Cerebellar cortex (tissue), 1 donor: ENCODE measurements around the gene EIF4EBP2.

Experiments used
- DNase-seq: peaks from one replicate; pipeline ENCODE4 v3.0.0-alpha.2; 2015; ENCODE audit warnings: low spot score

EIF4EBP2 gene

GRCh38 chr10:70404036-70404786, at the start of gene EIF4EBP2:
EIF4EBP2 (plus strand) TSS chr10:70404145; CDS start chr10:70404402, 257 bp downstream.
- peak; percentile 98 for DNase-seq

GRCh38 chr10:70354556-70354955, 49.4 kb upstream of the EIF4EBP2 start:
- no peak for DNase-seq

- no peak for DNase-seq
Observed at GRCh38 chr10:70355051-70356021, 48.6 kb upstream of the EIF4EBP2 start.

DNA sequence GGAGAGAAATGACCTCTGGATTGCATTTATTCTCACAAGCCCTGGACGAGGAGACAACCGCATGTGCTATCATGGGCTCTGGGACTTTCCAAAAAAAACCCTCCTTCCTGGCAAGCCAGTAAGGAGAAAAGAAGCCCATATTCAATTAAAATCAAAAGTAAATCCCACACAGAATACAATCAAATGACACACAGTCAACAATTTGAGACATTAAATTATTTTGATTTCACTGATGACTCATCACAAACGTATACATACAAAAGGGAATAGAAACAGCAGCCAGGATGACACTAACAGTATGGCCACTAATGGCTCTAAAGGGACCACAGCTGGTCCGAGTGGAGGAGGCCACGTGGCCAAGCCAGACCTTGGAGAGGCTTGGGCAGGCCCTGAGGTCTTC, 46.4 kb upstream of the EIF4EBP2 start:
- no peak for DNase-seq

- DNase-seq, result no peak
Observed at GRCh38 chr10:70358446-70358845, 45.5 kb upstream of the EIF4EBP2 start.

DNA sequence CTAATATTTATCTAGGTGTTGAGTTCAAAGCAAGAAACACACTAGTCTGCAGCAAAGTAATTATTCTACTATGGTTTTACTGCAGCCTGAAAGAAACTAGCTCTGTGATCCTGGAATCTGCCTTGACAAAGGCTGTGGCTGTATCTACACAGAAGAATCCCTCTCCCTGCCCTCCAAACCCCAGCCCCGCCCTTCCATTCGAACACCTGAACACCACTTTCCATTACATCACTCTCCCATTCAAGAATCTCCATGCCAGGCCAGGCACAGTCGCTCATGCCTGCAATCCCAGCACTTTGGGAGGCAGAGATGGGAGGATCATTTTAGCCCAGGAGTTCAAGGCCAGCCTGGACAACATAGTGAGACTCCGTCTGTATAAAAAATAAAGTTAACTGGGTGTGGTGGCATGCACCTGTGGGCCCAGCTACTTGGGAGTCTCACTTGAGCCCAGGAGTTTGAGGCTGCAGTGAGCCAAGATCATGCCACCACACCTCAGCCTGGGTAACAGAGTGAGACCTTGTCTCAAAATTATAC, 44.9 kb upstream of the EIF4EBP2 start:
- DNase-seq, result no peak

DNA sequence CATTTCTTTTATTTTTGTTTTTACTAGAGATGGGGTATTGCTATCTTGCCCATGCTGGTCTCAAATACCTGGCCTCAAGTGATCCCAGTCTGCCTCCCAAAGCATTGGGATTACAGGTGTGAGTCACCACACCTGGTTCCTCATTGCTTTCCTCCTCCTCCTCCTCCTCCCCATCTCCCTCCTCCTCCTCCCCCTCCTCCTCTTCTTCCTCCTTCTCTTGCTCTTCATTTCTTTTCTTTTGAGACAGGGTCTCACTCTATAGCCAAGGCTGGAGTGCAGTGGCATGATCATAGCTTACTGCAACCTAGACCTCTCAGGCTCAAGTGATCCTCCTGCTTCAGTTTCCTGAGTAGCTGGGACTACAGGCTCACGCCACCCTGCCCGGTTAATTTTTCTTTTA, 43.7 kb upstream of the EIF4EBP2 start:
- no peak for DNase-seq

DNA sequence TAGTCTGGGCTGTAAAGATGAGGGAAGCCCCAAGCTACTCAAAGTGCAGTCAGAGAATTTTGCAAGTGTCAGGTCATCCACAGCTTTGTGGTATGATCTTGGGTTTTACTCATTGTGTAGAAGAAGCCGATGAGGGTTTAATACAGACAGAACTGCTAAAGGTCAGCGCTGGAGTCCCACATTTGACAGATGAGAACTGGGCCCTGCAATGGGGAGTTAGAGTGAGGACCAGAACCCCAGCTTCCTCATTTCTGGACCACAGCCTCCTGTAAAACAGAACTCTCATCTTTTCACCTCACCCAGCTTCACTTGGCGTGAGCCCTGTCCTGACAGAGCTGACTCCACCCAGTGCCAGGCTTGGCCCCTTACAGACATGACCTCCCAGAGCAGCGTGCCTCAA, 41.6 kb upstream of the EIF4EBP2 start:
- no peak for DNase-seq

DNA sequence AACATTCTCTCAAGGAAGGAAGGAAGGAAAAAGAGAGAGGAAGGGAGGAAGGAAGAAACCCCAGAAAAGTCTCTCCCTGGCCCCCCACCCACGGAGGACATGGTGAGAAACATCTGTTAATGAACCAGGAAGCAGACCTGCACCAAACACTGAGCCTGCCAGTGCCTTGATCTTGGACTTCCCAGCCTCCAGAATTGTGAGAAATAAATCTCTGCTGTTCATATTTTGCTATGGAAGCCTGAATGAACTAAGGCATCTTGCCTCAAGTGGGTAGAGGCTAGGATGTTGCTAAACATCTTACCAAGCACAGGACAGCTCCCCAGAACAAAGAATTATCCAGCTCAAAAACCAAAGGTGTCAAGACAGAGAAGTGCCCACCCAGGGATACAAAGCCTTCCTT, 40.7 kb upstream of the EIF4EBP2 start:
- DNase-seq, result no peak

GRCh38 chr10:70363971-70364771, 39.8 kb upstream of the EIF4EBP2 start:
- peak; percentile 94 for DNase-seq

DNA sequence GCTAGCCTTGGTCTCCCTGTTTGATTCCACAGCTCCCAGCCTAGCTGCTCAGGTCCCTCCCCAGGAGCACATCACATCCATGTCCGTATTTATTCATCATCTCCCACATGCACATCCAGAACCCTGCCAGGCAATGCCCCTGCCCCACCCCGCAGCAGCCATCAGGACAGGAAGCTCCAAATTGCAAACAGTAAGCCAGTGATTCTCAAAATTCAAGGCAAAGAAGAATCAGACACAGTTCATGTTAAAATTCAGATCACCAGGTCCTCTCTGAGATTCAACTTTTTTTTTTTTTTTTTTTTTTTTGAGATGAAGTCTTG, 39.2 kb upstream of the EIF4EBP2 start:
- no peak for DNase-seq

DNA sequence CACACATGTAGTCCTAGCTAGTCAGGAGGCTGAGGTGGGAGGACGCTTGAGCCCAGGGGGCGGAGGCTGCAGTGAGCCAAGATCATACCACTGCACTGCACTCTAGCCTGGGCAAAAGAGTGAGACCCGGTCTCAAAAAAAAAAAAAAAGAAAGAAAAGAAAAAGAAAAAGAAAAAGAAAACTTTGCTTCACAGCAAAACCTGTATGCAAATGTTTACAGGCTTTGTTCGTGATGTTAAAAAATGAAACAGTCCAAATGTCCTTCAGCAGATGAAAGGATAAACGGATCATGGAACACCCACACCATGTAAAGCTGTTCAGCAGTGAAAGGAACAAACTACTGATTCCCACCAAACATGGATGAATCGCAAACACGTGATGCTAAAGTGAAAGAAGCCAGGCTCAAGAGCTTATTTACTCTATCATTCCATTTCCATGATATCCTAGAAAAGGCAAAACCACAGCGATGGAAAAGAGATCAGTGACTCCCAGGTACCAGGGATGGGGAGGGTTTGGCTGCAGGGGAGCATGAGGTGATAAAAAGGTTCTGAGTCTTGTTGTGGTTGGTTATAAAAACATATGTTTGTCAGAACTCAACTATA, 36.6 kb upstream of the EIF4EBP2 start:
- DNase-seq, result no peak

- no peak for DNase-seq
Observed at GRCh38 chr10:70368774-70369482, 35.0 kb upstream of the EIF4EBP2 start.

GRCh38 chr10:70369498-70370018, 34.4 kb upstream of the EIF4EBP2 start:
- no peak for DNase-seq

GRCh38 chr10:70370766-70371165, 33.2 kb upstream of the EIF4EBP2 start:
- DNase-seq, result no peak

GRCh38 chr10:70371846-70372245, 32.1 kb upstream of the EIF4EBP2 start:
- DNase-seq, result no peak

- no peak for DNase-seq
Observed at GRCh38 chr10:70374775-70375614, 28.9 kb upstream of the EIF4EBP2 start.

- DNase-seq, result peak; percentile 42
Observed at GRCh38 chr10:70376436-70377378, 27.2 kb upstream of the EIF4EBP2 start.

GRCh38 chr10:70378122-70378521, 25.8 kb upstream of the EIF4EBP2 start:
- peak; percentile 65 for DNase-seq
